Renal cortex interstitium (tissue), 11 donors: Measurements from ENCODE around the gene POU2AF3. TPM values are rescaled to one million over a fixed set of nuclear protein-coding genes. Genes with fewer than 3 reads are reported as not detected.
"Not testable (repeated sequence)": the region's sequence is repeated elsewhere in the genome, so short reads cannot be mapped to it uniquely, and the experiment has no call there.

Experiments used
- DNase-seq, 11 donors: peaks; one replicate each; pipeline ENCODE4 v3.0.0-alpha.2; 2013; ENCODE audit warnings: low read depth in 9 of 11, low spot score in 4 of 11; ENCODE audit errors: extremely low read depth in 1 of 11
- polyA plus RNA-seq, 3 donors: library from polyadenylated mRNA; unstranded; fragments of 120-200 nt; gene quantifications; one replicate each; pipeline ENCODE4 v1.2.1, GENCODE V29; 2013; ENCODE audit not compliant: insufficient read length in 3 of 3

The POU2AF3 gene
- polyA plus RNA-seq, 3 donors = 7.7 to 9.4 (median 8.6) TPM

DNA sequence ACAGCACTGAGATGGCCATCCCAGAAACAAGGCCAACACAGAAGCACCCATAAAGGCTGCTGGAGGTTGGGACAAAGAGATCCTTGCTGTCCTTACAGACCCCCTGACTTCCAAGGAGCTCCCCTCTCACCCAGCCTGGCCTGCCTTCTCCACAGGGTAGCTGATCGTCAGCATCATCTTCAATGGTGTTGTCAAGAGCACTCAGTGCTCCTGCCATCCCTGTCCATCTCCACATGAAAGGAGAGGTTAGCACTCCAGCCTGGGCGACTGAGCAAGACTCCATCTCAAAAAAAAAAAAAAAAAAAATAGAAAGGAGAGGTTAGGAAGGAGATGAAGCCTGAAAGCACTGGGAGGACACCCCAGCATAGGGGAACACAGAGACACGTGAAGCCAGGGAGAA is 2.1 kb upstream of the POU2AF3 start:
- DNase-seq = no peak

DNA sequence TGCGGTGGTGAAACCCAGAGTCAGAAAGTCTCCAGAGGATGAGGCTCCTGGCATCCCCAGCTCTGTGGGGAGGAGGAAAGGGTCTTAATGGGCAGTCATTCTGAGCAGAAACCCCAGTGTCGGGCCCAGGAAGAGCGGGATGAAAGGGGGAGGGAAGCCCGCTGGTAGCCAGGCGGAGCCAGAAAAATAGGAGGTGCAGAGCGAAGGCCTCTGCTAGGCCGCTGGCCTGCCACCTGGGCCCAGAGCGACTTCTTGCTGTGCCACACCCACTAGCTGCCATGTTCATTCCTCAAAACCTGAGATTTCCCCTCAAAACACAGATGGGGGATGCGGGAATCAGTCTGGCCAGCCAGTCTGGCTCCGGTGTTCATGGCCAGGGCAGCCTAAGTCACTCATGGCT is 650 bp upstream of the POU2AF3 start:
- DNase-seq = no peak

DNA sequence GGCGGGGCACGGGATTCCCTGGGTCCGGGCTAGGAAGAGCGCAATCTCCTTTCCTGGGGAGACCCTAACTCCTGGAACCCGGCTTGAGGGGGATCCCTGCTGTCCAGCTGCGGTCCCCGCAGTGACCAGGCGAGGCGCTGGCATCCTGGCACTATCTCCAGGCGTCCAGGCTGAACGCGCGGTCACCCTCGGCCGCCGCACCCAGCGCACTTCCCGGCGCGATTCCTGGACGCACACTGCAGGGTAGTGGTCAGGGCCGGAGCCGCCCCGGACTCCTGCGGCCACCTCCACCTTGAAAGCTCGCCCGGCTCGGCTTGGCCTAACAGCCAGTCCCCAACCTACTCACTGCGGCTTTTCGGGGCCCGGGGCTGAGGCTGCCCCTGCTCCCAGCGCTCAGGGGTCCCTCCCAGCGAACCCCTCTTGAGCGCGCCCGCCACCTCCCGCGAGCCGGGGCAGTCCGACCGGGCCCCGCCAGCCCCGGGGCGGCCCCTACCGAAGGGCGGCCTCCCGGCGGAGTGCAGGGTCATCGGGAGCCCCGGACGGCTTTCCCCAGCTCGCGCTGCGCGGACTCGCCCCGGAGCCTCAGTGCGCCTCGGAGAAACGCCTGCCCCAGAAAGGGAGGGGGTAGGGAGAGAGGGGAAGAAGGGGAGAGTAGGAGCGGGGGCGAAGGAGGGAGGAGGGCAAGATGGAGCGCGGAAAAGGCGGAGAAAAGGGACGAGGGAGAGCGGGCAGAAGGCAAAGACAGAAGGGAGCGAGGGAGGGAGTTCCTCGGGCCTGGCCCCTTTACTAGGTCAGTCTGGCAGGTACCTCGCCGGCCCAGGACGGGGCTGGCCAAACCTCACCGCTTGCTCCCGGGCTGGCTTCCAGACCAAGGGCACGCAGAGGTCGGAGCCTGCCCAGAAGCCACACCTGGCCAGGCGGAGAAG is 1.0 kb downstream of the POU2AF3 start:
- peak in 9 of 11 donors; percentile 41 to 61 (median 54) for DNase-seq

DNA sequence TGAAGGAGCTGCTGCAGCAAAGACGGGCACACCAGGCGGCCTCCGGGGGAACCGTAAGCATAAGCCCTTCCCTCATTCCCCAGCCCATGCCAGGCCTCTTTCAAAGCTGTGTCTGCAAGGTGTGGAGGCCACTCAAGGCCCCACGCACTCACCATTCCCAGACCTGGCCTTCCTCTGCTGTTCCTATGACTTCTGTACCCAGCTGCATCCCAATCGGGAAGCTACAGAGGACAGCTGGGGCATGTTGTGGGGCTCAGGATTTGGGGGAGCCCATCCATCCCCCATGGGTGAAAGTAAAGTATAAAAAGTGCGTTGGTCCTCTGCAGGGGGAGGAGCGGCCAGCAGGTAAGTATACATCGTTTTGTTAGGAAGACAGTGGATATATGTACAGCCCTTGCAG is 2.2 kb downstream of the POU2AF3 start:
- no peak for DNase-seq

- DNase-seq = no peak
Observed at GRCh38 chr11:111301004-111301841, 2.9 kb downstream of the POU2AF3 start.

DNA sequence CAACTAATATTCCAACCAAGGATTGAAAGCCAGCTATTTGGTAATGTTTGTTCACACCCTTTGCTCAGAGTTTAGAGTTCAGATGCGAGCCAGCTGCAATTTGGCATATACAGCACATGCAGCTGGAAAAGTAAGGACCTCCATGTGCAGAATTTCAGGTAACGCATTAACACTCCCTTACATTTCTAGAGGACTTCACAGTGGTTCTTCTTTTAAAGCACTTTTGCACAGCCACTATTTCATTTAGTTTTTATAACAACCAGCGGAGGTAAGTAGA is 3.4 kb downstream of the POU2AF3 start:
- no peak for DNase-seq

- DNase-seq = no peak
Observed at GRCh38 chr11:111302298-111302697, 4.0 kb downstream of the POU2AF3 start.

GRCh38 chr11:111303461-111303860 is 5.1 kb downstream of the POU2AF3 start:
- no peak for DNase-seq

DNA sequence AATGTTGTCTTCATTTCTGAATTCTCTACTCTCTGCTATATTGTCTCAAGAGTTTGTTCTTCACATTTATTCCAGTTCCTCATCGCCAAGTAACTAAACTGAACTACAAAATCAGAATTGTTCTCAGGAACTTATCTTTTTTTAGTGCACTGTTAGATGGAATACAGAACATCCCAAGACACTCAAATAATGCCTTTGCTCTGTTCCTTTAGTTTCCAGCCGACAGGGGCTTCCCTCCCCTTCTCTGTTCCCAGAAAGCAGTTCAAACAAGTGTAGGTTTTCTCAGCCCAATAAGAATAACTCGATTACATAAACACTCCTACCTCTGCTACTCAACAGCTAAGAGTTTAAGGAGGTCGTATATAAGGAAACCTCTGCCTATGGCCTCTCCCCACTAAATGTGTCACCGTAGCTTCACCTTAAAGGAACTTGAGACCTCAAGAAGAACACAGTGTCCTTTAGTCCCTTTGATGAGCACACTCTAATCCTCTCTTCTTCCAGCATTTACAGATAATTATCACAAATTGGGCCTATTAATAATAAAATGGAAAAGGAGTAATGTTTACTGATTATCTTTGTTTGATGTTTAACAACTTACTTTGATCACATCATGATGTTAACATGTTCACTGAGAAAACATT is 6.9 kb downstream of the POU2AF3 start:
- DNase-seq = no peak

- DNase-seq = no peak
Observed at GRCh38 chr11:111305876-111306275, 7.5 kb downstream of the POU2AF3 start.

DNA sequence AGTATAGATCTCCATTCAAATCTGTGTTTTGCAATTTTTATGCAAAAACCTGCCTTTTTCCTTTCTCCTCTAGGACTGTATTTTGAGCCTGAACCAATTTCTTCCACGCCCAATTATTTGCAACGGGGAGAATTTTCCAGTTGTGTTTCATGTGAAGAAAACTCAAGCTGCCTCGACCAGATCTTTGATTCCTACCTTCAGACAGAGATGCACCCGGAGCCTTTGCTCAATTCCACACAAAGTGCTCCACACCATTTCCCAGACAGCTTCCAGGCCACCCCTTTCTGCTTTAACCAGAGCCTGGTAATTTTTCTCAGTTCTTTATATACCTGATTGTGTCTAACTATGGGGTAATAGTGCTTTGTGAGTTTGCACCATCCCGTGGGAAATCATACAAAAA is 8.0 kb downstream of the POU2AF3 start:
- no peak for DNase-seq

DNA sequence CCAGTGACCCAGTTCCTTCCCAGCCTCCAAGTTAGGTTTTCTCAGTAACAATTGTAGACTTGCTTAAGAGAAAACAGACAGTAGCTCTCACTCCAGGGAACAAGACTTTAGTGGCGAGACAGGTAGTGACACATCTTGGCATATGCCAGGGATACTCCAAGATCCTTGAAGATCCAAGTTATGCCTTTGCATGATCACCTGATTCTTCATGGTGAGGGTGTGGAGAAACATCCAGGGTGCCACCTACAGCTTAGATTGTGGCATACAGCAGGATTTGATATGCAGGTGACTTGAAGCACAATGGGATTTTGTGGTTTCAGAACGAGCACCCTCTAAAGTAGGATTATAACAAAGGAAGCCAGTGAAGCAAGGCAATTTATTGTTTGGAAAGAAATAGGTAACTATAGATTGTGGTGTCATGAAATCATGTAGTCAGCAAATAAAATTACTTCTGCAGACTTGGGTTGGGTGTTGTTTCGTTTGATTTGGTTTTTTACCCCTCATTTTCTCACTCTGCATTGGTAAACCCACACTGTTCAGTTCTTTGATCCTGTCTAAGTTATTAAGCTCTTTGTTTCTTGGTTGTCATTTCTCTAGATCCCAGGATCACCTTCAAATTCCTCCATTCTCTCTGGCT is 9.2 kb downstream of the POU2AF3 start:
- DNase-seq = no peak

DNA sequence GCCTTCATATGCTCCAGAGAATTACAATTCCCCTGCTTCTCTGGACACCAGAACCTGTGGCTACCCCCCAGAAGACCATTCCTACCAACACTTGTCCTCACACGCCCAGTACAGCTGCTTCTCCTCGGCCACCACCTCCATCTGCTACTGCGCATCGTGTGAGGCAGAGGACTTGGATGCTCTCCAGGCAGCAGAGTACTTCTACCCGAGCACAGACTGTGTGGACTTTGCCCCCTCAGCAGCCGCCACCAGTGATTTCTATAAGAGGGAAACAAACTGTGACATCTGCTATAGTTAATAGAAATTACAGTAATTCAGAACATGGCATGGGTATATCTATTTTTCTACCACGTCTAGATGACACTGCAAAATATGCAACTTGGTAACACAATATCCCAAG is 9.8 kb downstream of the POU2AF3 start:
- no peak for DNase-seq

- DNase-seq = no peak
Observed at GRCh38 chr11:111309215-111309915, 11.0 kb downstream of the POU2AF3 start.

GRCh38 chr11:111310088-111310487 is 11.7 kb downstream of the POU2AF3 start:
- no peak for DNase-seq

- DNase-seq = no peak
Observed at GRCh38 chr11:111310723-111311122, 12.4 kb downstream of the POU2AF3 start.

- DNase-seq = no peak
Observed at GRCh38 chr11:111312076-111312475, 13.7 kb downstream of the POU2AF3 start.

GRCh38 chr11:111319296-111319695 is 20.9 kb downstream of the POU2AF3 start:
- DNase-seq = no peak

DNA sequence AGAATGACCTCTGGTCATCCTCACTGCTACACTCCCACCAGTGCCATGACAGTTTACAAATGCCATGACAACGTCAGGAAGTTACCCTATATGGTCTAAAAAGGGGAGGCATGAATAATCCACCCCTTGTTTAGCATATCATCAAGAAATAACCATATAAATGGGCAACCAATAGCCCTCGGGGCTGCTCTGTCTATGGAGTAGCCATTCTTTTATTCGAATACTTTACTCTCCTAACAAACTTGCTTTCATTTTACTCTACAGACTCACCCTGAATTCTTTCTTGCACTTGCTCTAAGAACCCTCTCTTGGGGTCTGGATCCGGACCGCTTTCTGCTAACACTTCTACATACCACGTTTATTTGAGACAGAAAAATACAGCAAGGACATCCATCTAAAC is 21.9 kb downstream of the POU2AF3 start:
- DNase-seq = not testable (repeated sequence)
